ENCODE results near the gene THG1L. TPM values are rescaled to one million over a fixed set of nuclear protein-coding genes. Genes with fewer than 3 reads are reported as not detected.

The THG1L gene
- total RNA-seq, 1 experiment from 2014 or later = 12.9 TPM

GRCh38 chr5:157739388-157740228 is 8.4 kb downstream of the THG1L start:
- TF ChIP-seq CTCF (conservative IDR thresholded peaks at IDR 0.05) = no peak
- H4K91ac ChIP-seq (ENCODE audit: insufficient read length, low read depth, low read length) = no peak overlapping the region
- H2BK12ac ChIP-seq (ENCODE audit: insufficient read length, low read depth, low read length) = no peak overlapping the region
- no peak overlapping the region for H3K18ac ChIP-seq (ENCODE audit: insufficient read length, low read depth, low read length)
- H3K36me3 Mint-ChIP-seq (ENCODE audit: insufficient read depth in 1 of 3, low read depth in 3 of 3) = peaks cover 24 to 44% (median 42%) of the 10 kb centered on the region in 3 experiments
- no peak overlapping the region for H2AK5ac ChIP-seq (ENCODE audit: insufficient read length, low read length)
- H3K27me3 ChIP-seq (ENCODE audit: insufficient read depth, low read length) = peaks cover 3% of the 10 kb centered on the region; the same call in 1 of the 2 replicates
- H3T11ph ChIP-seq (ENCODE audit: low read length) = no peak overlapping the region
- no peak overlapping the region for H4K5ac ChIP-seq (ENCODE audit: insufficient read length, low read depth, low read length)
- no peak overlapping the region for H2BK15ac ChIP-seq (ENCODE audit: low read depth, low read length)
- H3K56ac ChIP-seq (ENCODE audit: insufficient read length, low read depth, low read length) = no peak overlapping the region
- no peaks in the 10 kb centered on the region for H3K9me3 ChIP-seq (ENCODE audit: control insufficient read depth, low read depth, low read length)
- no peak overlapping the region for H3K9ac ChIP-seq (ENCODE audit: extremely low read depth, insufficient read length, low read length)
- H3K27me3 Mint-ChIP-seq (ENCODE audit: low read depth) = peaks cover 7% of the 10 kb centered on the region
- H3K4me1 Mint-ChIP-seq = peaks cover 5 to 9% of the 10 kb centered on the region in 2 experiments
- no peak overlapping the region for H4K8ac ChIP-seq (replicated peaks; ENCODE audit: insufficient read length, low read depth, low read length)
- no peak overlapping the region for H3K4ac ChIP-seq (ENCODE audit: low read depth, low read length)
- H3K23ac ChIP-seq (ENCODE audit: insufficient read length, low read depth, low read length) = no peak overlapping the region
- no peak overlapping the region for H3K4me2 ChIP-seq (ENCODE audit: insufficient read depth, insufficient read length, low read length)
- no peak overlapping the region for H3K4me3 Mint-ChIP-seq
- no peak overlapping the region for H3K14ac ChIP-seq (ENCODE audit: insufficient read depth, low read length)
- H3K23me2 ChIP-seq (ENCODE audit: insufficient read length, low read depth, low read length, poor library complexity, severe bottlenecking) = peaks cover 9% of the 10 kb centered on the region
- H2BK120ac ChIP-seq (ENCODE audit: low read depth, low read length, poor library complexity, severe bottlenecking) = no peak overlapping the region
- H3K79me1 ChIP-seq (ENCODE audit: insufficient read depth, low read depth, low read length, poor library complexity, severe bottlenecking) = no peaks in the 10 kb centered on the region
- WGBS (ENCODE audit: extremely low coverage, insufficient read length, low lambda C conversion rate) = no CpG with 5 or more reads among the region's 12 CpGs
- no peaks in the 10 kb centered on the region for H3K4me1 ChIP-seq (ENCODE audit: insufficient read depth, low read length)
- H4K20me1 ChIP-seq (ENCODE audit: control insufficient read depth, insufficient read depth, insufficient read length) = no peaks in the 10 kb centered on the region
- no peak for DNase-seq
- H3K9me3 Mint-ChIP-seq = peaks cover 0 to 7% of the 10 kb centered on the region in 2 experiments; a peak in 2 of 5 replicates
- H3K27ac Mint-ChIP-seq = no peak overlapping the region
- no peak overlapping the region for H2BK20ac ChIP-seq (ENCODE audit: low read depth, low read length, poor library complexity, severe bottlenecking)
- H3K27ac ChIP-seq (ENCODE audit: insufficient read length, low read depth, low read length) = no peak overlapping the region
- H2BK5ac ChIP-seq (ENCODE audit: insufficient read length, low read length) = no peak overlapping the region
- no peaks in the 10 kb centered on the region for H3K79me2 ChIP-seq (ENCODE audit: insufficient read depth, low read length)
- H2AFZ ChIP-seq (ENCODE audit: low read length) = no peak overlapping the region
